Measurements from ENCODE around the gene SPON1. TPM values are rescaled to one million over a fixed set of nuclear protein-coding genes. Genes with fewer than 3 reads are reported as not detected.

Gene SPON1
- total RNA-seq, 1 experiment from 2014 or later, result 46.9 TPM

DNA sequence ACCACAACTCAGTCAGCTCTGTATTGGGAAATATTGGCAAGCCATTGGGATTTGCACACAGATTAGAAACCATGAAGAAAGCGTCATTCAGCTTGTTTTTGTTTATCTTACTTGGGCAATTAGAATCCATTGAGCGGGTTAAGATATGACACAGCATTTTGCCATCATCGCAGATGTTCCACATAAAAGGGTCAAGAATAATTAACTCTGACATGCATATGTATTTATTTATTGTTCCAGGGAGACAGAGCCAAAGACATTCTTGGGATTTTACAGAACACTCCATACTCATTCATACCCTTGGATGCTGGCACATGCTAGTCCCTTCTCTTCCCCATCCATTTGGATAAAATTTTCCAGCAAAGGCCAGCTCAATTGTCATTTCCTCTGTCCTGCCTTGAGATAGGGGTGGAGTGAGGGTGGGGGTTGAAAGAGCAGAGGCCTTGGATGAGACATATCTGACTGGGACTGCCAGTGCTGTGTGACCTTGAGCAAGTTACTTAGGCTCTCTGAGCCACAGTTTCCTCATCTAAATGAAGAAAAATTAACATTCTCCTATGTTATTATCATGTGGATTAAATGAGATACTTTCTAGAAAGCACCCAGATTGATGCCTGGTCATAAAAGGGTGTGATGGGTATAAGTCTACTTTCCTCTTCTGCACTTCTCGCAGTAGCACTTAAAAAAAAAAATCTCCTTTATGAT, 216.7 kb downstream of the SPON1 start:
- Histone ChIP-seq H3K36me3 (ENCODE audit: control insufficient read depth, insufficient read depth, low read length) (no peaks in the 10 kb centered on the region), H3K4me1 (no peaks in the 10 kb centered on the region), H3K27me3 (replicated peaks; ENCODE audit: control insufficient read depth, insufficient read depth, low read length) (no peaks in the 10 kb centered on the region), H3K4me3 (ENCODE audit: low read depth, low read length) (no peak overlapping the region), H3K9me3 (no peaks in the 10 kb centered on the region)
- BruUV-seq (replicated peaks), result no TSS peak
- no peak for DNase-seq
- Mint-ChIP-seq H3K27me3 (ENCODE audit: insufficient read depth, unreplicated experiment) (no peaks in the 10 kb centered on the region), H3K4me3 (ENCODE audit: unreplicated experiment) (no peak overlapping the region), H3K9me3 (ENCODE audit: unreplicated experiment) (no peaks in the 10 kb centered on the region), H3K27ac (ENCODE audit: unreplicated experiment) (no peak overlapping the region), H3K36me3 (ENCODE audit: insufficient read depth, unreplicated experiment) (no peaks in the 10 kb centered on the region), H3K4me1 (ENCODE audit: low read depth, unreplicated experiment) (no peaks in the 10 kb centered on the region)
- POLR2A ChIA-PET, result no interaction called here
- intact Hi-C loops (cut with micrococcal nuclease; ENCODE audit: unreplicated experiment), result no loop called here
- TF ChIP-seq, protein P1, sequence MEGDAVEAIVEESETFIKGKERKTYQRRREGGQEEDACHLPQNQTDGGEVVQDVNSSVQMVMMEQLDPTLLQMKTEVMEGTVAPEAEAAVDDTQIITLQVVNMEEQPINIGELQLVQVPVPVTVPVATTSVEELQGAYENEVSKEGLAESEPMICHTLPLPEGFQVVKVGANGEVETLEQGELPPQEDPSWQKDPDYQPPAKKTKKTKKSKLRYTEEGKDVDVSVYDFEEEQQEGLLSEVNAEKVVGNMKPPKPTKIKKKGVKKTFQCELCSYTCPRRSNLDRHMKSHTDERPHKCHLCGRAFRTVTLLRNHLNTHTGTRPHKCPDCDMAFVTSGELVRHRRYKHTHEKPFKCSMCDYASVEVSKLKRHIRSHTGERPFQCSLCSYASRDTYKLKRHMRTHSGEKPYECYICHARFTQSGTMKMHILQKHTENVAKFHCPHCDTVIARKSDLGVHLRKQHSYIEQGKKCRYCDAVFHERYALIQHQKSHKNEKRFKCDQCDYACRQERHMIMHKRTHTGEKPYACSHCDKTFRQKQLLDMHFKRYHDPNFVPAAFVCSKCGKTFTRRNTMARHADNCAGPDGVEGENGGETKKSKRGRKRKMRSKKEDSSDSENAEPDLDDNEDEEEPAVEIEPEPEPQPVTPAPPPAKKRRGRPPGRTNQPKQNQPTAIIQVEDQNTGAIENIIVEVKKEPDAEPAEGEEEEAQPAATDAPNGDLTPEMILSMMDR (IDR thresholded peaks at IDR 0.05; ENCODE audit: insufficient read depth in 1 of 2, low read depth in 1 of 2, low read length in 1 of 2, severe bottlenecking in 1 of 2, unreplicated experiment in 1 of 2), result no peak
- CTCF ChIA-PET, result no interaction called here

DNA sequence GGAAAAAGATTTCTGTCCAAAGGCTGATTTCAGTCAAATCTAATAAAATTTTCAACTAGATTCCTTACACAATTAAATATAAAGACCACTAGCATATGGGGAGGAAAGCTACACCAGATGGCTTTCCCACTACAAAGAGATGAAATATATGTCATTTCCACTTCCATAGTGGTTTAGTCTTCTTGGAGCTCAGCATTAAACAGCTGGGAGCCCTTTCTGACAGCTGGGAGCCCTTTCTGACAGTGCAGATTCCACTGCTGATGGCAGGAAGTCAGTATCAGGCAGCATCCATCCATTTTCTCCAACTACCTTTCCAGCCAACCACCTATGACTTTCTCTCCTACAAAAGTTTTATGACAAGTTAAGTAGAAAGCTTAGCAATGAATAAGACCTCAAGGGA, 218.6 kb downstream of the SPON1 start:
- no peaks in the 10 kb centered on the region for H3K36me3 Mint-ChIP-seq (ENCODE audit: insufficient read depth, unreplicated experiment)
- H3K4me1 Mint-ChIP-seq (ENCODE audit: low read depth, unreplicated experiment), result no peaks in the 10 kb centered on the region
- TF ChIP-seq, protein P1 (IDR thresholded peaks at IDR 0.05; ENCODE audit: insufficient read depth in 1 of 2, low read depth in 1 of 2, low read length in 1 of 2, severe bottlenecking in 1 of 2, unreplicated experiment in 1 of 2), result no peak
- H3K36me3 ChIP-seq (ENCODE audit: control insufficient read depth, insufficient read depth, low read length), result no peaks in the 10 kb centered on the region
- CTCF ChIA-PET, result no interaction called here
- H3K4me3 ChIP-seq (ENCODE audit: low read depth, low read length), result no peak overlapping the region
- no peaks in the 10 kb centered on the region for H3K9me3 Mint-ChIP-seq (ENCODE audit: unreplicated experiment)
- POLR2A ChIA-PET, result no interaction called here
- H3K27ac Mint-ChIP-seq (ENCODE audit: unreplicated experiment), result no peak overlapping the region
- H3K27me3 Mint-ChIP-seq (ENCODE audit: insufficient read depth, unreplicated experiment), result no peaks in the 10 kb centered on the region
- H3K4me1 ChIP-seq, result no peaks in the 10 kb centered on the region
- H3K27me3 ChIP-seq (replicated peaks; ENCODE audit: control insufficient read depth, insufficient read depth, low read length), result no peaks in the 10 kb centered on the region
- intact Hi-C loops (cut with micrococcal nuclease; ENCODE audit: unreplicated experiment), result no loop called here
- BruUV-seq (replicated peaks), result no TSS peak
- no peaks in the 10 kb centered on the region for H3K9me3 ChIP-seq
- no peak overlapping the region for H3K4me3 Mint-ChIP-seq (ENCODE audit: unreplicated experiment)
- DNase-seq, result no peak

DNA sequence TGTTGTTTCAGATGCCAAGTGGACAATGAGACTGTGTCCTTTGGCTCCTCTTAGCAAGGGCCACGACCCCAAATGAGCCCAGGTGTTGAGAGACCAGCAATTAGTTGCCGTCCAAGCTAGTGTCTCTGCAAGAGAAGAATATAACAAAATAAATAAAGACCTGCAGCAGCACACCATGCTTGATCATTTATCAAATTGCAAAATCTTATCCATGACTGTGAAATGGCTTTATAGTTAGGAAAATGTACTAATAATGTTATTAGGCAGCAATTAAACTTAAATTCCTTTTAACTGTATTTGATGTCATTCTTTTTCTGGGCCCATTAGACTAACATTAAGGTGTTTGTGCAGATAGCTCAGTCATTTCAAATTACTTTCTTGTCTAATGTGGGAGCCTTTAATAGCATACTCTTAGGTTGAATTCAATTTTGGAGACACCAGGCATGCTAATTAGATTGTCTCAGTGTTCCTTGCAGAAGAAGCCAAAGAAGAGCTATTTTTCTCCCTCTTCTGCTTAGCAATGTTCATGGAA, 220.4 kb downstream of the SPON1 start:
- POLR2A ChIA-PET, result no interaction called here

More for the DNA sequence above, 220.4 kb downstream of the SPON1 start:
- Histone ChIP-seq H3K36me3 (ENCODE audit: control insufficient read depth, insufficient read depth, low read length) (no peaks in the 10 kb centered on the region), H3K4me3 (ENCODE audit: low read depth, low read length) (no peak overlapping the region), H3K4me1 (no peaks in the 10 kb centered on the region), H3K27me3 (replicated peaks; ENCODE audit: control insufficient read depth, insufficient read depth, low read length) (no peaks in the 10 kb centered on the region), H3K9me3 (no peaks in the 10 kb centered on the region)
- Mint-ChIP-seq H3K27me3 (ENCODE audit: insufficient read depth, unreplicated experiment) (no peaks in the 10 kb centered on the region), H3K27ac (ENCODE audit: unreplicated experiment) (no peak overlapping the region), H3K4me1 (ENCODE audit: low read depth, unreplicated experiment) (no peaks in the 10 kb centered on the region), H3K9me3 (ENCODE audit: unreplicated experiment) (no peaks in the 10 kb centered on the region), H3K36me3 (ENCODE audit: insufficient read depth, unreplicated experiment) (no peaks in the 10 kb centered on the region), H3K4me3 (ENCODE audit: unreplicated experiment) (no peak overlapping the region)
- CTCF ChIA-PET, result no interaction called here
- TF ChIP-seq, protein P1 (IDR thresholded peaks at IDR 0.05; ENCODE audit: insufficient read depth in 1 of 2, low read depth in 1 of 2, low read length in 1 of 2, severe bottlenecking in 1 of 2, unreplicated experiment in 1 of 2), result no peak
- intact Hi-C loops (cut with micrococcal nuclease; ENCODE audit: unreplicated experiment), result no loop called here
- BruUV-seq (replicated peaks), result no TSS peak
- DNase-seq, result no peak
